ENCODE results near the gene ACACB.

The ACACB gene

DNA sequence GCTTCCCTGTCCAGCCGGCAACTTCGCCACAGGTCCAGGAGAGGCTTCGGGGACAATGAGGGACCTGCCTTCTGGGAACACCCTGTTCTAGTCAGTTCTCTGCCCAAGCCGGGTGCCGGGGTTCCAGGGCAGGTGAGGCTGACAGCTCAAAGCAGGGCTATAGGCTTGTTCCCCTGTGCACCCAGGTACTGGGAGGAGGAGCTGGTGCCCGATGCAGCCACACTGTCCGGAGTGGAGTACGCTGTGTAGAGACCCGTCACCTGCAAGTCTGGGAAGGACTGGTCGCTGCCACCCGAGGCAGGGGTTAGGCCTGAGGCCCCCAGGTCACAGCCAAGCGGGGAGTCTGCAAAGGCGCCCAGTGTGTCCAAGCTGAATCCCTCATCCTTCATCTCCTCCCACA, 163.1 kb downstream of the ACACB start:
- TF ChIP-seq GATA2 (IDR thresholded peaks at IDR 0.05; ENCODE audit: low read depth, low read length) (no peak), GATA3 (IDR thresholded peaks at IDR 0.05; ENCODE audit: low read depth, low read length) (no peak)

DNA sequence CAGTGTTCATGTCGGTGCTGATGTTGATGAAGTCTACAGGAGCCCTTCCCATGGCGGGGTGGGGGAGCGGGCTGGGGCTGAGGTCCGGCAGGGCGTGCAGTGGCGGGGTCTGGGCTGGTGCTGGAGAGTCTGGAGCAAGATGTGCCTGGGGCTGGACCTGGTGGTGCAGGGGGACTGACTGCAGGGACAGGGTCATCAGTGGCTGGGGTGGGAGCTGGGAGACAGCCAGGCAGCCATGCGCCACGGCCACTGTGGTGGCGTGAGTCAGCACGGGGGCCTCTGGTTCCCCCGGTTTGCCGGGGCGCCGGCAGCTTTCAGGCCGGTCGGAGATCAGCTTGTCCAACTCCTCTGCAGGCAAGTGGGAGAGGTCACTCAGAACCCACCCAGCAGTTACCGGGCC, 165.1 kb downstream of the ACACB start:
- TF ChIP-seq GATA2 (IDR thresholded peaks at IDR 0.05; ENCODE audit: low read depth, low read length) = no peak
- TF ChIP-seq GATA3 (IDR thresholded peaks at IDR 0.05; ENCODE audit: low read depth, low read length) = no peak

DNA sequence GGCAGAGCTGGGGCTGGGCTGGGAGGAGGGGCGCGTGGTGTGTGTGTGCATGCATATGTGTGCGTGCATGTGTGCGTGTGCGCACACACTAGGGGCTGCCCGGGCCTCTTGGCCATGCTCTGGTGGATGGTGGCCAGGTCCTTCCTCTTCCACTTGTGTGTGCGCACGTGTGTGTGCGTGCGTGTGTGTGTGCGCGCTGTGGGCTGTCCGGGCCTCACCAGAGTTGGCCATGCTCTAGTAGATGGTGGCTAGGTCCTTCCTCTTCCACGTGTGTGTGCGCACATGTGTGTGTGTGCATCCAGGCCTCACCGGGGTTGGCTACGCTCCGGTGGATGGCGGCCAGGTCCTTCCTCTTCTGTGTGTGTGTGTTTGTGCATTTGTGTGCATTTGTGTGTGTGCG, 168.0 kb downstream of the ACACB start:
- no peak for TF ChIP-seq GATA2 (IDR thresholded peaks at IDR 0.05; ENCODE audit: low read depth, low read length)
- no peak for TF ChIP-seq GATA3 (IDR thresholded peaks at IDR 0.05; ENCODE audit: low read depth, low read length)

DNA sequence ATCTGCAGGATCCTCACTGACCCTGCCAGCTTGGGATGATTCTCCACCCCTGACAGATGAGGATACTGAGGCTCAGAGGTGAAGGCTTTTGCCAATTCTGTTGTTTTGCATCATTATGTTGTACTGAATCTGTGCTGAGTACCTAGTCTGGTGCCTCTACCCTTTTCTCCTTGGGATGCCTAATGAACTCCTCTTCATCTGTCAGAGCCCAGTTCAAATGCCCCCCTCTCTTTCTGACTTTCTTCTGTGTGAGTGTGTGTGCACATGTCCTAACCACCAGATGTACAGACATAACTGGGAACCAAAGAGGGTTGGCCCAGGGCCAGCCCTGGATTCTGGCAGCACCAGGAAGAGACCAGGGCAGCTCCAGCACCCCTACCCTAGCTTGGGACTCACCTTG, 169.9 kb downstream of the ACACB start:
- TF ChIP-seq GATA2 (IDR thresholded peaks at IDR 0.05; ENCODE audit: low read depth, low read length) = no peak
- TF ChIP-seq GATA3 (IDR thresholded peaks at IDR 0.05; ENCODE audit: low read depth, low read length) = no peak

DNA sequence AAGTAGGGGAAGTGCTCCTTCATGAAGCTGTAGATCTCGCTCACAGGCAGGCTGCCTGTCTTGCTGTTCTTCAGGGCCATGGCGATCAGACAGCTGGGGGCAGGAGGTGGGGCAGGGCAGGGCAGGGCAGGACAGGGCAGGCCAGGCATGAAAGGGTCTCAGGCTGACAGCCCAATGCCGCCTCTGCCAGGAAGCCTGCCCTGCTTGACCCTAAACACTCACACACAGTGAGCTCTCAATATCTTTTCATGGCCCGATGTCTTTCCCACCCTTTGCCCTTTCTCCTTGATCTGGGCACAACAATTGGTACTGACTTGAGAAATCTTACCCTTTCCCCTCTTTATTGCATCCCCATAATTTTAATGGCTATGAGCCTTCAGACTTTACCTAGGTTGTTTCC, 170.3 kb downstream of the ACACB start:
- TF ChIP-seq GATA2 (IDR thresholded peaks at IDR 0.05; ENCODE audit: low read depth, low read length) = no peak
- TF ChIP-seq GATA3 (IDR thresholded peaks at IDR 0.05; ENCODE audit: low read depth, low read length) = no peak

DNA sequence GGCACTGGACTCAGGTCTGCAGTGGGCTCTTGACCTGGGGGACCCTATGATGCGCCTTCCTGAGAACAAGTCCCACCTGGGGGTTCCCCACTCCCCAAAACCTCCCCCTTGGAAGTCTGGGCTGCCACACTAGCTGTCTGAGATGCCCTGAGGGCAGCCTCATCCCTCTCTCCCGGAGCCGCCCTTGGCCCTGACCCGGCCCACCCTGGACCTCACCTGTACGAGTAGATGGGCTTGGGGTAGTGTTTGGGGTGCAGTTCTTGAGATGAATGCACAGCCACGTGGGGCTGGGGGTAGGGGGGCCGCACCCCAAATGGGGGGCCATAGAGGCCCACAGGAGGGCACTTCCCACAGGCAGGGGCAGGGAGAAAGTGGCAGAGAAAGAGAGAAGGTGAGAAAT, 170.8 kb downstream of the ACACB start:
- TF ChIP-seq GATA3 (IDR thresholded peaks at IDR 0.05; ENCODE audit: low read depth, low read length) (no peak), GATA2 (IDR thresholded peaks at IDR 0.05; ENCODE audit: low read depth, low read length) (no peak)

DNA sequence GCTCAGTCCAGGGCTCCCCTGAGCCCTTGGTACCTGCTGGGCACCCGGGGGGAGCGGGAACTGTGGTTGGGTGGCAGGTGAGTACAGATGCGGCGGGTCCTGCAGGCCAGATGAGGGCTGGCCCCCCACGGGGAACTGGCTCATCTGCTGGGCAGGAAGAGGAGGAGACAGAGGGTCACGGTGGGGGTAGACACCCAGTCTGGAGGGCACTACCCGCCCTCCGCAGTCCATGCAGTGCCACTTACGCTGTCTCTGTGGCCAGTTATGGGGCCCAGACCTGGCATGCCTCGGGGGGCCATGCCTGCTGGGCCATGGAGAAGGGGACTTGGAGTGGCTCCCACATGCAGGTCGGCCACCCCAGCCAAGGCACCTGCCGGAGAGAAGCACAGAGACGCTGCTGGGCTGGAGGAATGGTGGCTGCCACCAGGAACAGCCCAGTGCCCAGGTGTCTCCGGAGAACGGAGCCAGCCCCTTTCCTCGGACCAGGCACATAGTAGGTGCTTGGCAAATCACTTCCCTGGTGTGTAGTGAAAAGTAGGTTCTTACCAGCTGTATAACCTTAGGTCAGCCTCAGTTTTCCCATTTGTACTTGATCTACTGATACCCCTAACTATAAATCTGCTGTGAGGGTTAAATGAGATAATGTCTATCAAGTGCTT, 171.6 kb downstream of the ACACB start:
- TF ChIP-seq GATA2 (IDR thresholded peaks at IDR 0.05; ENCODE audit: low read depth, low read length) = no peak
- TF ChIP-seq GATA3 (IDR thresholded peaks at IDR 0.05; ENCODE audit: low read depth, low read length) = no peak

DNA sequence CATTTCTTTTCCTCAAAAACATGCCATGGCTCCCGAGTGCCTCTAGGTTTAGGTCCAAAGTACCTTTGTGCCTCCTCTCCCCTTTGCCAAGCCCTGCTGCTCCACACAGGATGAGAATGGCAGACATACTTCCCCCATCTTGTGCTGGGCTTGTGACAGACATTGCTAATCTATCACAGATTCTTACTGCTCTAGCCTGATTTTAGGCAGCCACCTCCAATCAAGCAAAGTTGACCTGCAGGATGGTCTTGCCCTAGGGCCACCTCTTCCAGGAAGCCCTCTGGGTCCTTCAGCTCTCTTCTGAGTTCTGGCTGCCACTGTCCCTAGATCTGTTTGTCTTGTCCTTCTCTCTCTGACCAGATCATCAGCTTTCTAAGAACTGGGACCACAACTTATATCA, 172.2 kb downstream of the ACACB start:
- TF ChIP-seq GATA2 (IDR thresholded peaks at IDR 0.05; ENCODE audit: low read depth, low read length) (no peak), GATA3 (IDR thresholded peaks at IDR 0.05; ENCODE audit: low read depth, low read length) (no peak)

DNA sequence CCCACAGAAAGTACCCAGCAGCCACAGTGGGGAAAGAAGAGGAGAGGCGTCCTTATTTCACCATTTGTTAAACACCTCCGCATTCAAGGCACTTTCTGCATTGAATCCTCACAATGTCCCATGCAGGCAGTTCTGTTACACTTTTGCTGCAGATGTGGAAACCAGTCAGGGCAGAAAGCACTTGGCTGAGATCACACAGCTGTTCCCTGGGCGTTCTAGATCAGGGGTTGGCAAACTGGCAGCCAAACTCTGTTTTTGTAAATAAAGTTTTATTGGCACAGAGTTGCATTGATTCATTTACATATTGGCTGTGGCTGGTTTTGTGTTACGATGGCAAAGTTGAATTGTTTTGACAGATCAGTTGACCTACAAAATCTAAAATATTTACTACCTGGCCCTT, 172.6 kb downstream of the ACACB start:
- TF ChIP-seq GATA2 (IDR thresholded peaks at IDR 0.05; ENCODE audit: low read depth, low read length) = no peak
- TF ChIP-seq GATA3 (IDR thresholded peaks at IDR 0.05; ENCODE audit: low read depth, low read length) = no peak

DNA sequence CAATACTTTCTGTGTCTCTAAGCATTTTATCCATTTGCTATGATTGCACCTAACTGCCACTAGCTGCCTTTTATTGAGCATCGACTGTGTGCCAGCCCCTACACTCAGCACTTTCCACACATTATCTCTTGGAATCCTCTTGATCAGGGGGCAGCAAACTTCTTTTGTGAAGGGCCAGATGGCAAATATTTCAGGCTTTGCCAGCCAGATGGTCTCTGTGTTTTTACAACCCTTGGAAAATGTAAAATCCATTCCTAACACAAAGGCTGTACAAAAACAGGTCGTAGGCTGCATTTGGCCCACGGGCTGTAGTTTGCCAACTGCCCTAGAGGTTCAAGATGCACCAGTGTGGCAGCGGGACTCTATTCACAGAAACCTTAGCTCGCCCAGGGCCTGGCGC, 173.2 kb downstream of the ACACB start:
- TF ChIP-seq GATA3 (IDR thresholded peaks at IDR 0.05; ENCODE audit: low read depth, low read length) (no peak), GATA2 (IDR thresholded peaks at IDR 0.05; ENCODE audit: low read depth, low read length) (no peak)

DNA sequence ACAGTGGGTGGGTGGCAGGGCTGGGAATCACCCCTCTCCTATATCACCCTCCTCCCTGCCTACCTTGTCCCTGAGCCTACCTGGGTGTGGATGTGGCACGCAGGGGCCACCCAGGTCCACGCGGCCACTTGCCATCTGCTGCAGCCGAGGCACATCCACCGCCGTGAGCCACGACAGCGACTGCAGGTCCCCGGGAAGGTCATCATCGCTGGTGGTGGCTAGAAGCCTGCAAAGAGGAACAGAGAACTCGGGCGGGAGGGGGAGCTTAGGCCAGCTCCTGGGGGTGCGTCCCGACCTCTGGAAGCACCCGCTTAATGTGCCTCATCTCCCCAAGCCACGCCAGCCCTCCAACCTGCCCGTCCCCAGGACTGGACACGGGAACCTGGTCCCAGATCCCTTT, 173.7 kb downstream of the ACACB start:
- TF ChIP-seq GATA2 (IDR thresholded peaks at IDR 0.05; ENCODE audit: low read depth, low read length) = no peak
- no peak for TF ChIP-seq GATA3 (IDR thresholded peaks at IDR 0.05; ENCODE audit: low read depth, low read length)

DNA sequence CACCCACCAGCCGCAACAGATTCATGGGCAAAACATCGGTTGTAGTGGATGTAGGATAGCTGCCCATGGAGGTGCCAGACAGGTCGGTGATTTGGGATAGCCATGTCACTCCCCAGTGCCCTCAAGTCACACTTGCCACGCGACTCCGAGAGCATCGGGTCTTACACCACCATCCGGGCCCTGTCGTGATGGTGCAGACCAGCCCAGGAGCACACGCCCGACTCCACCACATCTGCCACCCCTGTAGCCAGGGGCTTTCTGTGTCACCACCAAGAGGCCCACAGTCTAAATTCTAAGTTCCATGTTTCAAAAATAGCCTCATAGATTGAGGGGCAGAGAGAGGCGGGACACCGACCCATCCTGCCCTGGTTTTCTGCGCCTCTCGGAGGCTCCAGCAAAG, 174.7 kb downstream of the ACACB start:
- TF ChIP-seq GATA2 (IDR thresholded peaks at IDR 0.05; ENCODE audit: low read depth, low read length) (no peak), GATA3 (IDR thresholded peaks at IDR 0.05; ENCODE audit: low read depth, low read length) (no peak)

DNA sequence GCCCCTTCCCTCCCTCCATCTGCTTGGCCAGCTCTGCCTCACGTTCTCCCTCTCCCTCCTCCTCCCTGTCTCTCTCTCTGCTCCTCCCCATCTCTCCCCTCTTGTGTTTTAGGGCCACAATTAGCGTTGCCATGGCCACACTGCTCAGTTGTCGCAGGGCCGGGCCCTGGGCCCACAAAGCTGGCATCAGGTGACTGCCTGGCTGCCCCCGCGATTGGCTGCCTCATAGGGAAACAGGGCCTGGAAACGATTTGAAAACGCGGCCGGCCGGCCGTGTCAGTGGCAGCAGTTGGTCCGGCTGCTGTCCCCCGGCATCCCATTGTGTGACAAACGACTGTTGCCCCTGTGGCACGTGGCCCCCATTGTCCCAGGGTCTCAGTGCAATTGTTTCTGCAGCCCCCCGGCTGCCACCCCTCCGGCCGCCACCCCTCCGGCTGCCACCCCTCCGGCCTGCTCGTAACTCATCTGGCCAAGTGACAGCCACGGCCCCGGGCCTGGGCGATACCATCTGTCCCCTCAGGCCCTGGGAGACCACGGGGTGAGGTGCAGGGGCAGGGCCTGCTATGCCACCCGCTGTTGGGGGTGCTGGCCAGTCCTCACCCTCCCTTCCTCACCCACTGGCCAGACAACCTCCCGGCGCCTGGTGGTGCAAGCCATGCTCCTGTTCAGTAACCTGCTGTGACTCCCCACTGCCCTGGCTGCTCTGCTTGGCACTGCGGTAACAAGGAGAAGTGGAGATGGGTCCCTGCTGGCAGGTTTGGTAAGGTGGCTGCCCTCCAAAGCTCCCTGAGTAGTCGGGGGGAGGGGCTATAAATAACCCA, 175.3 kb downstream of the ACACB start:
- TF ChIP-seq GATA3 (IDR thresholded peaks at IDR 0.05; ENCODE audit: low read depth, low read length) = no peak
- TF ChIP-seq GATA2 (IDR thresholded peaks at IDR 0.05; ENCODE audit: low read depth, low read length) = peak; percentile 91

DNA sequence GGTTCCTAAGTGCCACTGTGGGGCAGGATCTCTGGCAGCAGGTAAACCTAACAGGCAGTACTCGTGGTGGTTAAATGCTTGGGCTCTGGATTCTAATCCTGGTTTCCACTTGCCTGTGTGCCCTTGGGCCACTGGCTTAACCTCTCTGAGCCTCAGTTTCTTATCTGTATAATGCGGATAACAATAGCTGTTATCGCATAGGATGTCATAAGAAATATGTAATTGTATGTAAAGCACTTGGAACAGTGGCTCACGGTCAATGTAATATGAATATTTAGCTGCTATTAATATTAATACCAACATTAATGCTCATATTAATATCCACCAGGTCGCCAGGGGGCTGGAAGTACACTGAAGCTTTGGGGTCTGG, 175.9 kb downstream of the ACACB start:
- TF ChIP-seq GATA3 (IDR thresholded peaks at IDR 0.05; ENCODE audit: low read depth, low read length) (no peak), GATA2 (IDR thresholded peaks at IDR 0.05; ENCODE audit: low read depth, low read length) (no peak)

DNA sequence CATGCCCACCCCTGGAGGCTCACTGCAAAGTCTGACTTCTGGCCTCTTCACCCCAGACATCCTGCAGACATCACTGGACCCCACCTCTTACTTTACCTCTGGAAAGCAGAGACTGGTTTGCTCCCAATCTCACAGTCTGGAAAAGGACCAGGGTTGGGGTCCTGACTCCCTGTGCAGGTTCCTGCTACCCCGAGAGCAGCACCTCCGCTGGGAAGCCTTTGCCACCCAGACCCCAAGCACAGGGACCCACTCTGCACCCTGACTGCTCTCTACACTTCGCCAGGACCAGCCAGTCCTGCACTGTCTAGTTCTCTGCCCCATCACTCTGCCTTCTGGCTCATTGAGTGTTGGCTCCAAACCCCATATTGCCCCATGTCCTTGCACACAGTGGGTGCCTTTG, 176.7 kb downstream of the ACACB start:
- TF ChIP-seq GATA3 (IDR thresholded peaks at IDR 0.05; ENCODE audit: low read depth, low read length) (no peak), GATA2 (IDR thresholded peaks at IDR 0.05; ENCODE audit: low read depth, low read length) (no peak)

Data from SH-SY5Y (cell line).